ENCODE results near the gene LAMC1.
A peak's percentile ranks its signal among the peaks of the same experiment; 100 is the strongest.

Gene LAMC1
- total RNA-seq = 10.6 to 62.7 (median 32.5) reads per million in 18 experiments

DNA sequence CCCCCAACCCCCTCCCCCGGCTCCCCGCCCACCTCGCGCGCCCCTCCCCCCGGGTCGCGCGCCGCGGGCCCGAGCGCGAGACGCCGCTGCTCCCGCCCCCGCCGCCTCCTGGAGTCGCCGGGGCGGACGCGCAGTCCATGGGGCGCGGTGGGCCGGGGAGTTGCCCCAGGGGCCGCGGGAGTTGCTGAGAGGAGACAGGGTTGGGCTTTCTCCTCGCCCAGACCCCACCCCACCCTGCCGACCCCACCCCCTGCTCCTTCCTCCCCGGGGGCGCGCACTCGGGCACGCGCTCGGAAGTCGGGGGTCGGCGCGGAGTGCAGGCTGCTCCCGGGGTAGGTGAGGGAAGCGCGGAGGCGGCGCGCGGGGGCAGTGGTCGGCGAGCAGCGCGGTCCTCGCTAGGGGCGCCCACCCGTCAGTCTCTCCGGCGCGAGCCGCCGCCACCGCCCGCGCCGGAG lies at the start of gene LAMC1:
Gene LAMC1, plus strand, starts transcription at position 275 of the 455 bp plus-strand sequence. CDS start 297 bp downstream, outside the sequence.
- DNase-seq = peak in 1 of 2 donors; percentile 51

GRCh38 chr1:182974506-182975191 lies 48.6 kb upstream of the LAMC1 start:
- no peak for DNase-seq

GRCh38 chr1:182977480-182977879 lies 45.7 kb upstream of the LAMC1 start:
- DNase-seq = no peak

- no peak for DNase-seq
Measured at GRCh38 chr1:182978151-182978853, 44.9 kb upstream of the LAMC1 start.

DNA sequence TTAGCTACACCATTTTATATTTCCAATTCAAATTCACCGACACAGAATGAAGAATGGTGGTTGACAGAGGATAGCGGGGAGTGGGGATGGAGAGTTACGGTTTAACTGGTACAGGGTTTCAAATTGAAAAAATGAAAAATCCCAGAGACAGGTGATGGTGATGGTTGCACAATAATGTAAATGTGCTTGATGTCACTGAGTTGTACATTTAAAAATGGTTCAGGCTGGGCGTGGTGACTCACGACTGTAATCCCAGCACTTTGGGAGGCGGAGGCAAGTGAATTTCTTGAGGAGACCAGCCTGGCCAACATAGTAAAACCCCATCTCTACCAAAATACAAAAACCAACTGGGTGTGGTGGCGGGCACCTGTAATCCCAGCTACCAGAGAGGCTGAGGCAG lies 39.1 kb upstream of the LAMC1 start:
- DNase-seq = no peak

- DNase-seq = no peak
Measured at GRCh38 chr1:182984621-182985020, 38.6 kb upstream of the LAMC1 start.

DNA sequence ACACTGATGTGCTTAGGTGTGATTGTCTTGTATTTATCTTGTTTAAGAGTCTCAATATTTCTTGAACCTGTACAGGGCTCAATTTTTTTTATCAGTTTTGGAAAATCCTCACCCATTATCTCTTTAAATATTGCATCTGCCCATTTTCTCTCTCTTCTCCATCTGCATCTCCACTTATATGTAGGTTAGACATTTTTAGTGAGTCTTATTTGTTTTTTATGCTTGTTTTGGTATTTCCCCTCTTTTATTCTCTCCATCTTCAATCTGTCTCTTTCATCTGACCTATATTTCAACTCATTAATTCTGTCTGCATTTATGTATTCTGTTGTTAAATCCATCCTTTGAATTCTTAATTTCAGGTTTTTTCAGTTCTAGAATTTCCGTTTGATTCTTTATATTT lies 37.3 kb upstream of the LAMC1 start:
- DNase-seq = no peak

DNA sequence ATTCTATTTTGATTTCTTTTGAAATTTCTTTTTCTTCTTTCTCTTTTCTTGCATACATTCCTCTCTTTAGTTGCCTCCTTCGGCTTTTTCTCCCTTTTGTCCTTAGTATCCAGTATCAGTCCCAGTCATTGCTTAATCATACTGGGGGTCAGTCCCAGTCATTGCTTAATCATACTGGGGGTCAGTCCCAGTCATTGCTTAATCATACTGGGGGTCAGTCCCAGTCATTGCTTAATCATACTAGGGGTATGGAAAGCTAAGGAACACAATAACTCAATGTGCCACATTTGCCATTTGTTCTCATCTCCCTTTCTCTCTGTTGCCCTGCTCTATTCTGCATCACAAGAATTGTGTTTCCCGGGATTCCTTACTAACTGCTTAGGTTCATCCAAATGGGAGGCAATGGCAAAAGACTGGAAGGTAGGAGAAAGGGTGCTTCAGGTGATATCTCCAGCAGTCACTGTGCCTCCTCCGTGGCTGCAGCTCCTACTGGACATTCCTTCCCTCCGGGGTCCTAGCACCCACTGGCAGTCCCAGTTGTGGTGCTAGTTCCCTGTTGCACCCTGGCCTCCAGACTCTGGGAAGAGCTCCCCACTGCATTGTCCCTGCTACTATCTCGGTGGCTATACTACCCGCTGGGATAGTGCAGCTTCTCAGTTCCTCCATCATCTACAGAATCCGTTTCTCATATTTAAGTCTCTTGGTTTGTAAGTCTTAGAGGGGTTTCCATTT lies 32.6 kb upstream of the LAMC1 start:
- DNase-seq = no peak

GRCh38 chr1:182993746-182994145 lies 29.5 kb upstream of the LAMC1 start:
- DNase-seq = no peak

GRCh38 chr1:182995894-182996293 lies 27.3 kb upstream of the LAMC1 start:
- DNase-seq = peak; percentile 57 to 59

DNA sequence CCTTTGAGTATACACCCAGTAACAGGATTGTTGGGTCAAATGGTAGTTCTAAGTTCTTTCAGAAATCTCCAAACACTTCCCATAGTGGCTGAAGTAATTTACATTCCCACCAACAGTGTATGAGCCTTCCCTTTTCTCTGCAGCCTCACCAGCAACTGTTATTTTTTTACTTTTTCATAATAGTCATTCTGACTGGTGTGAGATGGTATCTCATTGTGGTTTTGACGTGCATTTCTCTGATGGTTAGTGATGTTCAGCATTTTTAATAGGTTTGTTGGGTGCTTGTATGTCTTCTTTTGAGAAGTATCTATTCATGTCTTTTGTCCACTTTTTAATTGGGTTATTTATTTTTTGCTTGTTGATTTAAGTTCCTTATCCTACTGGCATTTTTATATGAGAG lies 26.4 kb upstream of the LAMC1 start:
- no peak for DNase-seq

DNA sequence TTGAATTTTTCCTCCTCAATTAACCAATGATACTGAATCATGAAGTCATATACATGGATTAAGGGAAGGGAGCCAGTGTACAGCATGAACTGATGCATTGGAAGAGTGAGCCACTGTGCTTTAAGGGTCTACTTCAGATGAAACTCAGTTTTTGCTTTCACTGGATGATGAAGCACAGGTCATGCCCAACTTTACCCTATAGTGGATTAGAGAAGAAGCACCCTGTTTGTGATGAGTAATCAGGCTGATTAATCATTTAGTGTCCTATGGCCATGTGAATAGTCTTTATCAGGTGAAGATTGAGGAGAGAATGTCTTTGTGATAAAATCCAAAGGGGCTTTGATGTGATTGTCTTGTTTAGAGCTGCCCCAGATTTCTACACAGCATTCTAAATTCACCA lies 24.7 kb upstream of the LAMC1 start:
- no peak for DNase-seq

DNA sequence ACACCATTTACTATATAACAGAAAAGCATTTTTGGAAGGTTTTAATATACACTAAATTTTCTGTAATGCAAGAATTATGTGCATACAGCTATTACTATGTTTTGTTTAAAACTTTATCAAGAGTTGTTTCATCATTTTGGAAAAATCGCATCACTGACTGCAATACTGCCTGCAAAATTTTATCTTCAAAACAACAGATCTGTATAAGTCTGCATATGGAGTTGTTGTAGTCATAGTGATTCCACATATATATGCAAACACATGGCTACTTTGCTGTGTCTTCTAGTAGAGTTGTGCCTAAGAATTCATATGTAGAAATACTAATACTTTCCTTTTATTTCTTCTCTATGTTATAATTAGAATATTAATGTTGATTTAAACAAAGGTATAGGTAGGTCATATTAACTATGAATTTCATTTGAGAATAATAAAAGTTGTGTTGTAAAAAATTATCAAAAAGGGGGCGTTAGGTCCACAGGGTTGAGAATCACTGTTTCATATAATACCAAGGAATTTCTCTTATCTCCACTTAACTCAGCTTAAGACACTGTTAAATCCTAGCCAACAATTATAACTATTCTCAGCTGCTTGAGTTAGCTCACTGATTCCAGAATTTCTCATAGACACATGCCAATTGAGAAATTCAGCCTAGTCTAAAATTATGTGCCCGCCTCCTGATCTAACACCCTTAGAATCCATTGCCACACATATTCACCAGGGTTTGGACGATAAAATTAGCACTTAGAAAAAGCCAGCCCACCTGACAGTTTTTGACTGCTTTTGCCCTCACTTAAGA lies 22.9 kb upstream of the LAMC1 start:
- DNase-seq = no peak

- no peak for DNase-seq
Measured at GRCh38 chr1:183002267-183002666, 21.0 kb upstream of the LAMC1 start.

- DNase-seq = no peak
Measured at GRCh38 chr1:183002797-183003196, 20.4 kb upstream of the LAMC1 start.

- DNase-seq = no peak
Measured at GRCh38 chr1:183003203-183003602, 20.0 kb upstream of the LAMC1 start.

DNA sequence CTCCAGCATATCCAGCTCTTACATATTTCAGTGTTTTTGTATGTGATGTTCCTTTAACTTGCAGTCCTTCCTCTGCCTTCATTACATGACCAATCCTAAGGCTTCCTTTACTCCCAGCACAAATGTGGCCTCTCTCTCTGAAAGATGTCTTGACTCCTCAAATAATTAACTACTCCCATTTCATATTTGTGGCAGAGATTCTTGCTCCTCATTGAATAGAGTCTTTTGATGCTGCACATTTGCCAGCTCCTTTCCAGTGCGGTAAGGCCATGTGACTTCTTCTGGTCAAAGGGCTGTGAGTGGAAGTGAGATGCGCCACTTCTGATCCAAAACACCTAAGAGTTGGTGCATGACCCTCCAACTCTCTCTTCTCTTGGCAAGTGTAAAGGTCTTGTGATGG lies 19.1 kb upstream of the LAMC1 start:
- DNase-seq = no peak

DNA sequence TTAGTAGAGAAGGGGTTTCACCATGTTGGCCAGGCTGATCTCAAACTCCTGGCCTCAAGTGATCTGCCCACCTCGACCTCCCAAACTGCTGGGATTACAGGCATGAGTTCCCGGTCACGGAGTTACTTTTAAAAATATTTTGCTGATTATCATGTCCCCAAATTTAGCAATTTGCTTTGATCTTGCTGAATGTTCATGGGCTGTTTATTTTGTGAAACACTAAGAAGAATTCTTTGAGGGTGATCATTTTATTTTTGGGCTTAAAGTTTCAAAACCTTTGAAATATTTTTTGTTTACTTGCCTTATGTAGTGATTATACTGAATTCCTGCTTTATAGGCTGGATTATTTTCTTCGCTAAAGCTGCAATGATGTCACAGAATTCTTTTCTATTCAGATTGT lies 11.4 kb upstream of the LAMC1 start:
- DNase-seq = no peak

- no peak for DNase-seq
Measured at GRCh38 chr1:183012301-183012994, 10.8 kb upstream of the LAMC1 start.

- DNase-seq = no peak
Measured at GRCh38 chr1:183019139-183019740, 4.0 kb upstream of the LAMC1 start.

DNA sequence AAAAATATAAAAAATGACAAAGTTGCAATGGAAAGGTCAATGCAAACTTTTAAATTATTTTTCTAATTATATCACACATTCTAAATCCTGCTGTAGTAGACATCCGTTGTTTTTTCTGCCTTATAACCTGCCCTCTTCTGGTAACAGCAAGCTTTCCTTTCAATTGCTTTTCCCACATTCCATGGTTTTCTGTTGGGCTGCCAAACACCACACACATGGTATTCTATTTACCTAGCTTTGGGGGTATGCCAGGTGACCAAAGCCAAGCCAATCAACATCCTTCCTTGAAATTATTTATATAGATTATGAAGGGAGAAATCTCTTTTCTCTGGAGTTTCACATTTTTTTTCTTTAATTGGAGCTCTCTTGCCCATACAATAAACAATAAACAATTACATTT lies 3.4 kb upstream of the LAMC1 start:
- DNase-seq = no peak
